SU-DHL-6 (cell line): ENCODE results near the gene DCAF16.

Experiments used
- H2AFZ ChIP-seq: fragments of 200-600 bp; sonication (generic); 2 replicates; pipeline ENCODE4 v1.6.1; 2014; ENCODE audit warnings: low read depth, mild to moderate bottlenecking, moderate library complexity, mixed read lengths, antibody characterized with exemption, low read length; ENCODE audit not compliant: severe bottlenecking
- H3F3A ChIP-seq: fragments of 200-600 bp; shearing (Covaris generic); 2 replicates; pipeline ENCODE4 v1.6.0; 2016; ENCODE audit warnings: antibody characterized with exemption, mild to moderate bottlenecking; ENCODE audit not compliant: insufficient read depth
- H3K27ac ChIP-seq: fragments of 200-600 bp; sonication (generic); 2 replicates; pipeline ENCODE4 v1.5.1; 2016; ENCODE audit warnings: low read depth, mild to moderate bottlenecking, low read length, moderate library complexity, mixed read lengths
- H3K27me3 ChIP-seq: fragments of 200-600 bp; sonication (generic), shearing (Covaris generic); 2 replicates; pipeline ENCODE4 v1.6.0; 2014; ENCODE audit warnings: mild to moderate bottlenecking, low read length
- H3K36me3 ChIP-seq: fragments of 200-600 bp; sonication (generic); 2 replicates; pipeline ENCODE4 v1.6.1; 2014; ENCODE audit warnings: mild to moderate bottlenecking, low read length, mixed read lengths
- H3K4me2 ChIP-seq: fragments of 300-600, 200-600 bp; shearing (Covaris generic), sonication (generic); 2 replicates; pipeline ENCODE4 v1.6.0; 2014; ENCODE audit warnings: low read length, low read depth, mild to moderate bottlenecking; ENCODE audit not compliant: poor library complexity, severe bottlenecking
- H3K4me3 ChIP-seq: fragments of 200-600 bp; sonication (generic); 2 replicates; pipeline ENCODE4 v1.5.1; 2014; ENCODE audit warnings: antibody characterized with exemption, low read length, mild to moderate bottlenecking, mixed read lengths; ENCODE audit not compliant: insufficient read depth, poor library complexity, severe bottlenecking
- H3K79me2 ChIP-seq: fragments of 200-600 bp; sonication (generic); 2 replicates; pipeline ENCODE4 v1.6.1; 2014; ENCODE audit warnings: mild to moderate bottlenecking, low read length, moderate library complexity; ENCODE audit not compliant: insufficient read depth
- H3K9ac ChIP-seq: fragments of 200-600 bp; sonication (generic); 2 replicates; pipeline ENCODE4 v1.7.0; 2014; ENCODE audit warnings: mild to moderate bottlenecking, low read length
- H3K9me2 ChIP-seq: fragments of 200-600 bp; sonication (generic); replicated peaks from 2 replicates; pipeline ENCODE4 v1.6.1; 2014; ENCODE audit warnings: low read length; ENCODE audit not compliant: insufficient read depth
- H3K9me3 ChIP-seq: fragments of 200-600 bp; sonication (generic); 2 replicates; pipeline ENCODE4 v1.6.1; 2014; ENCODE audit warnings: low read length, mixed read lengths; ENCODE audit not compliant: insufficient read depth
- H4K20me1 ChIP-seq: fragments of 200-600 bp; sonication (generic); 2 replicates; pipeline ENCODE4 v1.6.1; 2014; ENCODE audit warnings: low read depth, mild to moderate bottlenecking, antibody characterized with exemption, low read length, moderate library complexity, mixed read lengths
- CTCF ChIP-seq: fragments of 200-600 bp; sonication (generic); IDR thresholded peaks from one replicate; pipeline ENCODE4 v1.5.1; 2017; ENCODE audit warnings: antibody characterized with exemption, mild to moderate bottlenecking, low read length, moderate library complexity; ENCODE audit not compliant: insufficient read depth, poor library complexity, severe bottlenecking
- EZH2phosphoT487 ChIP-seq: fragments of 200-600 bp; sonication (generic), shearing (Covaris generic); conservative IDR thresholded peaks from 2 replicates; pipeline ENCODE4 v1.6.1; 2018; ENCODE audit warnings: mild to moderate bottlenecking, antibody characterized with exemption, low read length, moderate library complexity, mixed read lengths

DCAF16 gene

DNA sequence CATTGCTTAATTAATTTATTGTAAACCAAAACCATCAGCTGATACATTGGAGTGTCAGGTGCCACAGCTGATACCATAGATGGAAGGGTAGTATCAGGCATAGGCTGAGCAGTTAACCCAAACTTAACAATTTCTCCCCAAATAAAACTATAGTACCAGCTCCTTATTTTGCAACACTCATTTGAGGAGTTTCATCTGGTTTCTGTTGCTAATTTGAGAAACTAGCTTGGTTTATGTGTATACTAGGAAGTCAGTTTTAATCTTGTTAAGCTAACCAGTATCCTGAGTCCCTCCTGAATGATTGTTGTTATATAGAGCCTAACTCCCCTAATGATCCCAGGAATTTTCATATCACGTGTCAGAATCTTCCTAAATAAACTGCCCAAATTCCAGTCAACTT is 12.7 kb downstream of the DCAF16 start:
- Histone ChIP-seq H2AFZ (no peak overlapping the region), H3K4me3 (no peak overlapping the region), H3K27me3 (no peaks in the 10 kb centered on the region), H4K20me1 (peaks cover 14% of the 10 kb centered on the region; the same call in 1 of the 2 replicates), H3K36me3 (peaks cover 35% of the 10 kb centered on the region), H3K27ac (no peak overlapping the region), H3K79me2 (0 out of 2 replicates have a peak, but pooled peaks cover 3% of the 10 kb centered on the region), H3K4me2 (no peak overlapping the region), H3F3A (peaks cover 16% of the 10 kb centered on the region; the same call in 1 of the 2 replicates), H3K9me3 (no peaks in the 10 kb centered on the region), H3K9ac (no peak overlapping the region), H3K9me2 (no peaks in the 10 kb centered on the region)
- no peak for TF ChIP-seq CTCF
- no peak for TF ChIP-seq EZH2phosphoT487

- Histone ChIP-seq H3K36me3 (peaks cover 27% of the 10 kb centered on the region), H2AFZ (no peak overlapping the region), H3K9me3 (no peaks in the 10 kb centered on the region), H3K27ac (no peak overlapping the region), H3K4me2 (no peak overlapping the region), H3K9ac (no peak overlapping the region), H3F3A (peaks cover 12% of the 10 kb centered on the region; the same call in 1 of the 2 replicates), H3K9me2 (no peaks in the 10 kb centered on the region), H3K79me2 (no peaks in the 10 kb centered on the region), H4K20me1 (0 out of 2 replicates have a peak, but pooled peaks cover 5% of the 10 kb centered on the region), H3K27me3 (no peaks in the 10 kb centered on the region), H3K4me3 (no peak overlapping the region)
- TF ChIP-seq EZH2phosphoT487 (no peak), CTCF (no peak)
Observed at GRCh38 chr4:17794730-17795129, 15.8 kb downstream of the DCAF16 start.

DNA sequence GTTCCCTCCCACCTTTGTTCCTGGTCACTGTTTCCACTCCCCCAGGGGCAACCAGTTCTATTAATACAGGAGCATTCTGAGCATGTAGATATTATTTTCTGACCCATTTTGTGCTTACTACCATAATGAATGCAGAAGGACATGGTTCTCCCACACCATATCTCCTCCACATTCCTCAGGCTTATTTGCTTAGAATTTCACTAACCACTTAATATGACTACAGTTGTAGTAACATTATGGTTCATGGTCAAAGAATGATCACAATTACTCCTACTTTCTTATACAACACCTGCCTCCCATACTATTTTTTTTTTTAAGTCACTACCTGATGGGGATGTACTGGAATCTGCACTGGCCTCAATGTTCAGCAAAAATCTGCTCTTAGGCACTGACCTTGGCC is 21.6 kb downstream of the DCAF16 start:
- H3K79me2 ChIP-seq = no peaks in the 10 kb centered on the region
- TF ChIP-seq CTCF (no peak), EZH2phosphoT487 (no peak)
- H3K9me2 ChIP-seq = no peaks in the 10 kb centered on the region
- no peak overlapping the region for H2AFZ ChIP-seq
- H3K36me3 ChIP-seq = peaks cover 9% of the 10 kb centered on the region; the same call in 1 of the 2 replicates
- no peak overlapping the region for H3K9ac ChIP-seq
- H3K27ac ChIP-seq = no peak overlapping the region
- H3K4me2 ChIP-seq = no peak overlapping the region
- H3K9me3 ChIP-seq = no peaks in the 10 kb centered on the region
- H3K4me3 ChIP-seq = no peak overlapping the region
- no peaks in the 10 kb centered on the region for H3K27me3 ChIP-seq
- H3F3A ChIP-seq = peaks cover 4% of the 10 kb centered on the region; the same call in 1 of the 2 replicates
- no peaks in the 10 kb centered on the region for H4K20me1 ChIP-seq
